NCI-H2196 treated with DMSO at 0.1 percent for 48 hours (cell line): ENCODE results near the gene CNP.
"Not testable (repeated sequence)": the region's sequence is repeated elsewhere in the genome, so short reads cannot be mapped to it uniquely, and the experiment has no call there.

Experiments
- DNase-seq: peaks from one replicate; lab custom pipeline; 2025; ENCODE audit not compliant: unreplicated experiment; lab: John Stamatoyannopoulos, UW

Gene CNP

DNA sequence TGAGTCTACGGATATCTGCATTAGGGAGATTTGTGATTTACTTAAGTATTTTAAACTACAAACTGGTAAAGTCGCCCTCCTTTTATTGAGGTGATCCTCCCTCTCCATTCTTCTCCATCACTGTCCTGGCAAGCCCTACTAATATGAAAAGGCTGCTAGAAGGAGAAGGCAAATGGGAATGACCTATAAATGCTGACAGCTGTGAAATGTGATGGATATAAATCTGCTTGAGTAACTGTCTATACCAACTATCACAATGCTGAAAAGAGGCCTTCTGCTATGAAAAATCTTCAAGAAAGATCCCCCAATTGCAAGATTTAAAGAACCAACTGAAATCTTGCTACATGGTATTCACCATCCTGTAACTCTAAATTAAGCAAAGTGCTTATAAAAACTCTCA, 35.1 kb downstream of the CNP start:
- no peak for DNase-seq

DNA sequence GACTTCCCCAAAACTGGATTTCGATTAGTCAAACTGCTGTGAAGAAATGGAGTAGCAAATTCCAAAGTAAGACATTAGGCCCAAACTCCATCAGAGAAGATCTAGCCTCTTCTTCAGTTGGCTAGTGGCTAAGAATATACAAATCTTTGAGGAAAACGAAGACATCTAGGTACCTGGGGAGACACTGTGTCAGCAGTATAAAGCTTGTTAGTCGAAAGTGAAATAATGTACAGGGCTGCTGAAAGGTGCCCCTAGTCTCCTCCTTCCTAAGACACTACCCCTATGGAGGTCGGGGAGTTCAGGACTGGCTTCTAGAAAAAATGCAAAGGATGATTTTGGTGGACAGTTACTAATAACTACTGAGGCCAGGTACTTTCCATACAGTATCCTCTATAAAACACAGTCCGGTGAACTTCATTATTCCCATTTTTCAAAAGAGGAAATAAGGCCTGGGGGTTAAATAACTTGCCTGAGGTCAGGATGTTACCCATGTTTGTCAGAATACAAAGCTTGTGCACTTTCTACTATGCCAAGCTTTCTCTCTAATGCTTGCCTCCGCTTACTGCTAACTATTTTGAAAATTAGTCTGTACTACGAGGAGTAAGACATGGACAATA, 35.7 kb downstream of the CNP start:
- DNase-seq: no peak

- DNase-seq: no peak
These were observed 36.3 kb downstream of the CNP start for GRCh38 chr17:42002792-42003301.

GRCh38 chr17:42005166-42005565, 38.6 kb downstream of the CNP start:
- no peak for DNase-seq

- DNase-seq: no peak
These were observed 42.6 kb downstream of the CNP start for GRCh38 chr17:42009170-42009569.

- not testable (repeated sequence) for DNase-seq
These were observed 43.7 kb downstream of the CNP start for GRCh38 chr17:42010266-42010680.

GRCh38 chr17:42010898-42011516, 44.4 kb downstream of the CNP start:
- no peak for DNase-seq

- not testable (repeated sequence) for DNase-seq
These were observed 45.8 kb downstream of the CNP start for GRCh38 chr17:42012363-42012762.

GRCh38 chr17:42013740-42014139, 47.1 kb downstream of the CNP start:
- DNase-seq: not testable (repeated sequence)

DNA sequence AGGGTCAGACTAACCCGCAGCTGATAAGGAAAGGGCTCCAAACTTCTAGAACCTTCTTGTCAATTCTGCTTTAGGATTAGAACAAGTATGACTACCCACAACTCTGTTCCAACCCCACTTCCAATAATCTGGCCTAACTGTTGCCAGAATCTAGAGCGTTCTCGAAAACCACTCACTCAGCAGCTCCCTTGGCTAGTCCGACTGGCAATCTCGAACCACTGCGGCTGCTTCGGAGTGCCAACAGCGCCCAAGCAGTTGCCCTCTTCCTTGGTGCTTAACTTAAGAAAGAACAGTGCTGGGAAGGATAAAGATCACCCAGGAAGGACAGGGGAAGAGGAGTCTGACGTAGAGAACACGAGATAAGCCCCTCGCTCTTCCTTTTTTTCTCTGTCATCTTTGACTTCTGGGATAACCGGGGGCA, 49.8 kb downstream of the CNP start:
- DNase-seq: no peak

DNA sequence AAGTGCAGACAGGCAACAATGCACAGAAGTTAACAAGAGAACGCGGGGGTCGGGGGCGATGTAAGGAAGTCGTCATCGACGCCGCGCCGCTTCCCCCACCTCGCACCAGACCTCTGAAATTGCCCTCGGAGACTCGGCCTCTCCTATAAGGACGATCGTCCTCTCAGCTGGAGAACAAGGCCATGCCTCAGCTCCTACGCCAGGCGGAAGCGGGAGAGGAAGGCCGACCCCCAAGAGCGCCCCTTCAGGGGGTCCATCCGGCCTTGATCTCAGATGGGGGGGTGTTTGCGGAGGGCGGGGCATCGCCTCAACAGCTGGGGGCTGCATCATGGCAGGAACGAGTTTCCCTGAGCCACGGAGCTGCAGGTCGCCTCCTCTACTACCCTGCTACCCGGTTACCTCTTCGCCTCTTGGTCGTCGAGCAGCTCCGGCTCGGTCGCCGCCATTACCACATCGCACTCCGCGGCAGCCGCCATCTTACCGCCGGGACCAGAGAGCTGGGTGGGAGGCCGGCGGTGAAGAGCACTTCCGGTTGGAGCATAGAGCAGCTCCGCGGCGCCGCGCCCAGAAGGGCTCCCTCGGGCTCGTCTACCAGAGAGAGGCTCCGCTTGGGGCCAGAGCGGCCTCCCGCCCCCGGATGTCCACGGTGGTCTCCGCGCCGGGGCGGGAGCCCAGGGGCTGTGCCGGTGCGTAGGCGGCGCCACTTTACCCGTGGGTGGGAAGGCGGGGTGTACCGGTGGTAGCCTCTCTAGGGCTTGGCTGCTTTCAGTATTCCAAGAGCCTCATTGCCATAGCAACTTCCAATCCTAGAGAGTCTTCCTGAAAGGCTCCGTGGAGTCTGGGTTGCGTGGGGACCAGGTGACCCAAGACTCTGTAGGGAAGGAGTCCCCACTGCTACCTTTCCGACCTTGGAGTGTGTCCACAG, 50.6 kb downstream of the CNP start, which contains the start of gene DNAJC7:
TSS of gene DNAJC7 (minus strand) at position 499 of the 925 bp plus-strand sequence. CDS start at position 476, 23 bp downstream.
- DNase-seq: peak; percentile 82

DNA sequence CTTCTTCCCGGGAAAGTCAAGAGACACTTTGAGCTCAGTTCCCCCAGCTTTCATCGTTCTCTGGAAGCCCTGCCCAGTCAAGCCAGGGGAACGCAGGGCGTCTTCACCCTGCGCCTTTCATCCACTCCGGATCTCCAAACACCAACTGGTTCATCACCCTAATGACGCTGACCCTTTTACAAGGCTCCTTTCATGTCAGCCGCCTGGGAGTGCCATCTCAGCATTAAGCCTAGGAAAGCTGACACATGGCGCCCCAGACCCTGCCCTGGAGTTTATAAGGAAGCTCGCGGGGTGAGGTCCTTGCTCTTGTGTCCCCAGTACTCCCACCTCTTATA, 51.2 kb downstream of the CNP start:
- no peak for DNase-seq

GRCh38 chr17:42018339-42018738, 51.7 kb downstream of the CNP start:
- no peak for DNase-seq

GRCh38 chr17:42018988-42019387, 52.4 kb downstream of the CNP start:
- DNase-seq: no peak

GRCh38 chr17:42019509-42020404, 53.2 kb downstream of the CNP start, which contains the start of gene NKIRAS2:
Gene NKIRAS2 (plus strand): TSS chr17:42020090. CDS start chr17:42021578, 1,488 bp downstream.
- DNase-seq: peak; percentile 64

DNA sequence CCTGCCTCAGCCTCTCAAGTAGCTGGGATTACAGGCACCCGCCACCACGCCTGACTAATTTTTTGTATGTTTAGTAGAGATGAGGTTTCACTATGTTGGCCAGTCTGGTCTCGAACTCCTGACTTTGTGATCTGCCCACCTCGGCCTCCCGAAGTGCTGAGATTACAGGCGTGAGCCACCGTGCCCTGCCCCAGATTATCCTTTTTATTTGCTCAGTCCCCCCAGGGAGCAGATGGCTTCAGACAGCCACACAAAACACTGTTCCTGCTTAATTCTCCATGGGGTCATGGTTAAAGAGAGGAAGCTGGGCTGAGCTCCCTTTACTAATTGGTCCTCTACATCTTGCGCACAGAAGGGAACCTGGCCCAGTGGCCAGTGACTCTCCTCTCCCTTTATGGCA, 54.2 kb downstream of the CNP start:
- DNase-seq: not testable (repeated sequence)

- DNase-seq: no peak
These were observed 57.1 kb downstream of the CNP start for GRCh38 chr17:42023524-42024349.

DNA sequence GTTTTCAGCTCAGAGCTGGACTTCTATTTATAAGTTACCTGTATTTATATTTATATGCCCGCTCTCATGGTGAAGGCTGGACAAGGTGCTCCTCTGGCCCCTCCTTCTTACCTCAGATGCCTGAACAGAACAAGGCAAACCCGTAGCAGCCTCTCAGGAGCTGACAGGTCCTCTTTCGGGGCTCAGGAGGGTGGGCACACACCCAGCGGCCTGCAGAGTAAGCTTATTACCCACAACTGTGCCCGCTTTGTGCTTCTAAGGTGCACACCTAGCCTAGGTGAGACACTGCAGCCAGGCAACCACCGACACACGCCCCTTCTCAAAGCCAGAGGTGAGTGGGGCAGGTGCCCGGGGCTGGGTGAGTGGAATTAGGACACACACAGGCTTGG, 58.6 kb downstream of the CNP start:
- no peak for DNase-seq

GRCh38 chr17:42025936-42026335, 59.3 kb downstream of the CNP start:
- DNase-seq: no peak
